Measurements from ENCODE around the gene HDAC4. TPM values are rescaled to one million over a fixed set of nuclear protein-coding genes. Genes with fewer than 3 reads are reported as not detected.

The HDAC4 gene
- total RNA-seq, 1 experiment from 2014 or later: 47.6 TPM

DNA sequence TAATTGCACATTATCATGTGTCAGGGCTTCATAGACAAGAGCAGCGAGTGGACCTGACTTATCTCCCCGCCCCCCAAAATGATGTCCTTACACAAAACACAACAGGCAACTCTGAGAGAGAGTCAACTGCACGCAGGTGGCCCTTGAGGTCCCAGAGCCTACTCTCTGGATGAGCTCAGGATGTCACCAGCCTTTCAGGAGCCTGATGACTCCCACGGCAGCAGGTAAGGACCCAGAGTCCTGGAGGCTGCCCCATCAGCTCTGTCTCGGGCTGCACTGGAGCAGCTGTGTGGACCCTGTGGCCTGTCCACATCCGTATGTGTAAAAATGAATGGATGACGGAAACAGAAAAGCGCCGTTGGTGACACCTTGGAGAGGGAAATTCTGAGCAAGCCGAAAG, 130.9 kb downstream of the HDAC4 start (continued):
- TF ChIP-seq, protein P1, sequence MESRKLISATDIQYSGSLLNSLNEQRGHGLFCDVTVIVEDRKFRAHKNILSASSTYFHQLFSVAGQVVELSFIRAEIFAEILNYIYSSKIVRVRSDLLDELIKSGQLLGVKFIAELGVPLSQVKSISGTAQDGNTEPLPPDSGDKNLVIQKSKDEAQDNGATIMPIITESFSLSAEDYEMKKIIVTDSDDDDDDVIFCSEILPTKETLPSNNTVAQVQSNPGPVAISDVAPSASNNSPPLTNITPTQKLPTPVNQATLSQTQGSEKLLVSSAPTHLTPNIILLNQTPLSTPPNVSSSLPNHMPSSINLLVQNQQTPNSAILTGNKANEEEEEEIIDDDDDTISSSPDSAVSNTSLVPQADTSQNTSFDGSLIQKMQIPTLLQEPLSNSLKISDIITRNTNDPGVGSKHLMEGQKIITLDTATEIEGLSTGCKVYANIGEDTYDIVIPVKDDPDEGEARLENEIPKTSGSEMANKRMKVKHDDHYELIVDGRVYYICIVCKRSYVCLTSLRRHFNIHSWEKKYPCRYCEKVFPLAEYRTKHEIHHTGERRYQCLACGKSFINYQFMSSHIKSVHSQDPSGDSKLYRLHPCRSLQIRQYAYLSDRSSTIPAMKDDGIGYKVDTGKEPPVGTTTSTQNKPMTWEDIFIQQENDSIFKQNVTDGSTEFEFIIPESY (IDR thresholded peaks at IDR 0.05; ENCODE audit: extremely low read depth, insufficient replicate concordance, low read length): no peak

DNA sequence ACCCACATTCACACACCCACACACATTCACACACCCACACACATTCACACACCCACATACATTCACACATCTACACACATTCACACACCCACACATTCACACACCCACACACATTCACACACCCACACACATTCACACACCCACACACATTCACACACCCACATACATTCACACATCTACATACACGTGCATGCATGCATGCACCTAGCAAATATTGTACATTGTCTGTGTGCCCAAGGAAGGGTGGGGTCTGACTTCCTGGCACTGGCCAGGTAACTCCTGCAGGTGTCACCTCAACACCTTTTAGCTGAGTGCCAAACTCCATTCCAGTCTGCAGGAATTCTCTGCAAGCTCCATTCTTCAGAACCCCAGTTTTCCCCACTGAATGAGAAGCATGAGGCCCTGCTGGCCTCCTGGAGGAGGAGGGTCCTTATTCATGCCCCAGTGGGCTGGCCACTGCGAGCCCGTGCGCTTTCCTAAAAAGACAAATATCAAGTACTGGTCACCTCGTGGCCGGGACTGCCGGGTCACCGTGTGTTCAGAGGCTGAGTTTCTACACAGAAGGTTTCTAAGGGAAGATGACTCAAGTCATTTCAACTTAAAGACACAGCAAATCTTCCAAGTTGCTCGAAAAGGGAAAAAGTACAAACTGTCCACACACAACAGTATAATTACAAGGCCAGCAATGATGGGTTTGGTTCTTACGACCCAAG, 131.5 kb downstream of the HDAC4 start:
- Histone ChIP-seq H3K27ac (ENCODE audit: low read depth, low read length) (peak overlapping the region; percentile 81; the same call in 1 of the 2 replicates), H3K4me3 (replicated peaks in 1 of 2; ENCODE audit: low read depth in 1 of 2, low read length in 2 of 2) (no peak overlapping the region), H3K79me2 (ENCODE audit: insufficient read depth, low read length) (peaks cover 90% of the 10 kb centered on the region), H3K9me2 (ENCODE audit: insufficient read depth) (no peaks in the 10 kb centered on the region), H3K9ac (ENCODE audit: low read length) (0 out of 2 replicates have a peak overlapping the region, but pooled peaks have one; percentile 50), H3K27me3 (ENCODE audit: insufficient read depth, low read length) (no peaks in the 10 kb centered on the region), H4K20me1 (ENCODE audit: insufficient read depth) (no peaks in the 10 kb centered on the region), H3K4me2 (ENCODE audit: low read length) (peak overlapping the region; percentile 72), H2AFZ (ENCODE audit: low read depth, low read length, poor library complexity, severe bottlenecking) (no peak overlapping the region), H3K36me3 (ENCODE audit: control insufficient read depth in 1 of 2, insufficient read depth in 2 of 2, low read length in 2 of 2) (no peaks in the 10 kb centered on the region), H3K4me1 (ENCODE audit: control insufficient read depth in 1 of 2, insufficient read depth in 2 of 2, low read length in 2 of 2) (peaks cover 66 to 93% of the 10 kb centered on the region in 2 experiments), H3K9me3 (ENCODE audit: control insufficient read depth in 1 of 2, insufficient read depth in 1 of 2, low read depth in 1 of 2, low read length in 2 of 2) (no peaks in the 10 kb centered on the region)
- ChIA-PET RAD21 (ENCODE audit: low non-redundant PET in 1 of 2, low total read pairs in 2 of 2, uncharacterized antibody in 2 of 2, unreplicated experiment in 2 of 2) (interaction anchor here (0.5 to 0.6 kb wide), 2 partner anchors 9 to 387 kb away, joined by 3 read pairs; no protein-coding TSS in a partner anchor), CTCF (no interaction called here), POLR2A (interaction anchor here (0.7 kb wide), 1 partner anchor 65 kb away, joined by 3 read pairs; no protein-coding TSS in a partner anchor)
- BruUV-seq (replicated peaks): no TSS peak
- TF ChIP-seq RAD21 (IDR thresholded peaks at IDR 0.05; ENCODE audit: low read depth) (no peak), EGR1 (IDR thresholded peaks at IDR 0.05; ENCODE audit: low read depth) (no peak), CEBPB (IDR thresholded peaks at IDR 0.05; ENCODE audit: low read depth) (no peak), JUND (IDR thresholded peaks at IDR 0.05) (no peak)
- TF ChIP-seq, protein P2, sequence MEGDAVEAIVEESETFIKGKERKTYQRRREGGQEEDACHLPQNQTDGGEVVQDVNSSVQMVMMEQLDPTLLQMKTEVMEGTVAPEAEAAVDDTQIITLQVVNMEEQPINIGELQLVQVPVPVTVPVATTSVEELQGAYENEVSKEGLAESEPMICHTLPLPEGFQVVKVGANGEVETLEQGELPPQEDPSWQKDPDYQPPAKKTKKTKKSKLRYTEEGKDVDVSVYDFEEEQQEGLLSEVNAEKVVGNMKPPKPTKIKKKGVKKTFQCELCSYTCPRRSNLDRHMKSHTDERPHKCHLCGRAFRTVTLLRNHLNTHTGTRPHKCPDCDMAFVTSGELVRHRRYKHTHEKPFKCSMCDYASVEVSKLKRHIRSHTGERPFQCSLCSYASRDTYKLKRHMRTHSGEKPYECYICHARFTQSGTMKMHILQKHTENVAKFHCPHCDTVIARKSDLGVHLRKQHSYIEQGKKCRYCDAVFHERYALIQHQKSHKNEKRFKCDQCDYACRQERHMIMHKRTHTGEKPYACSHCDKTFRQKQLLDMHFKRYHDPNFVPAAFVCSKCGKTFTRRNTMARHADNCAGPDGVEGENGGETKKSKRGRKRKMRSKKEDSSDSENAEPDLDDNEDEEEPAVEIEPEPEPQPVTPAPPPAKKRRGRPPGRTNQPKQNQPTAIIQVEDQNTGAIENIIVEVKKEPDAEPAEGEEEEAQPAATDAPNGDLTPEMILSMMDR (IDR thresholded peaks at IDR 0.05 in 2 of 3, conservative IDR thresholded peaks at IDR 0.05 in 1 of 3; ENCODE audit: borderline replicate concordance in 1 of 3, insufficient read depth in 1 of 3, low read depth in 2 of 3, low read length in 2 of 3): peak in 2 of 3 experiments; percentile 41 to 43; a peak in 4 of 6 replicates
- no peak for ATAC-seq
- DNase-seq (ENCODE audit: low read depth, low spot score): no peak
- intact Hi-C loops (cut with micrococcal nuclease): loop anchor here (5.0 kb wide), 4 partner anchors 128 to 723 kb away; no protein-coding TSS in a partner anchor
